ENCODE data around the gene ELP1. TPM values are rescaled to one million over a fixed set of nuclear protein-coding genes. Genes with fewer than 3 reads are reported as not detected.

ELP1 gene
- total and polyA plus RNA-seq, 7 donors, result 3.9 to 17.2 (median 11.0) TPM

DNA sequence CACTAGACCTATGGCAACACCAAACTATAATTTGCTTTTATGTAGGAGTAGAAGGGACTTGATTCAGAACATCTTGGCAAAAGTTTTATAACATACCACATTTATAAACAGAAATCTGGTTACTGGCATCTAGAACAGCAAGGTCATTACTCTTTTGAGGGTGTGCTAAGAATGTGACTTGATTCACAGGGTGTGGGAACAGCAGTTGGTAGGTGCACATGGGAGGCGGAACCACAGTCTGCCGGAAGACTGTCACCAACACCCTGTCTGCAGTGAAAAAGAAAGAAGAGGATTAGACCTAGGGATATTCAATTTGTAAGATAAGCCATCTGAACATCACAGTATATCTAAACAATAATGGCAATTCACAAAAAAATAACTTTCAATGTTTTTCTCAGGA lies 23.0 kb downstream of the ELP1 start:
- intact Hi-C loops (cut with DNase I), result no loop called here
- 98% methylated on average over 2 of the region's 2 CpGs for WGBS, 2 donors
- Histone ChIP-seq H3K27ac (no peak overlapping the region), H3K27me3 (no peaks in the 10 kb centered on the region), H3K36me3 (peaks cover 7 to 100% (median 42%) of the 10 kb centered on the region in 4 donors), H3K9me3 (no peaks in the 10 kb centered on the region), H3K4me1 (no peaks in the 10 kb centered on the region), H3K4me3 (no peak overlapping the region)
- TF ChIP-seq POLR2AphosphoS5 (IDR thresholded peaks at IDR 0.05), result no peak
- TF ChIP-seq EP300 (IDR thresholded peaks at IDR 0.05), result no peak
- TF ChIP-seq, protein P1, sequence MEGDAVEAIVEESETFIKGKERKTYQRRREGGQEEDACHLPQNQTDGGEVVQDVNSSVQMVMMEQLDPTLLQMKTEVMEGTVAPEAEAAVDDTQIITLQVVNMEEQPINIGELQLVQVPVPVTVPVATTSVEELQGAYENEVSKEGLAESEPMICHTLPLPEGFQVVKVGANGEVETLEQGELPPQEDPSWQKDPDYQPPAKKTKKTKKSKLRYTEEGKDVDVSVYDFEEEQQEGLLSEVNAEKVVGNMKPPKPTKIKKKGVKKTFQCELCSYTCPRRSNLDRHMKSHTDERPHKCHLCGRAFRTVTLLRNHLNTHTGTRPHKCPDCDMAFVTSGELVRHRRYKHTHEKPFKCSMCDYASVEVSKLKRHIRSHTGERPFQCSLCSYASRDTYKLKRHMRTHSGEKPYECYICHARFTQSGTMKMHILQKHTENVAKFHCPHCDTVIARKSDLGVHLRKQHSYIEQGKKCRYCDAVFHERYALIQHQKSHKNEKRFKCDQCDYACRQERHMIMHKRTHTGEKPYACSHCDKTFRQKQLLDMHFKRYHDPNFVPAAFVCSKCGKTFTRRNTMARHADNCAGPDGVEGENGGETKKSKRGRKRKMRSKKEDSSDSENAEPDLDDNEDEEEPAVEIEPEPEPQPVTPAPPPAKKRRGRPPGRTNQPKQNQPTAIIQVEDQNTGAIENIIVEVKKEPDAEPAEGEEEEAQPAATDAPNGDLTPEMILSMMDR (IDR thresholded peaks at IDR 0.05), result no peak
- no peak for TF ChIP-seq POLR2A (IDR thresholded peaks at IDR 0.05)
- DNase-seq, result no peak

DNA sequence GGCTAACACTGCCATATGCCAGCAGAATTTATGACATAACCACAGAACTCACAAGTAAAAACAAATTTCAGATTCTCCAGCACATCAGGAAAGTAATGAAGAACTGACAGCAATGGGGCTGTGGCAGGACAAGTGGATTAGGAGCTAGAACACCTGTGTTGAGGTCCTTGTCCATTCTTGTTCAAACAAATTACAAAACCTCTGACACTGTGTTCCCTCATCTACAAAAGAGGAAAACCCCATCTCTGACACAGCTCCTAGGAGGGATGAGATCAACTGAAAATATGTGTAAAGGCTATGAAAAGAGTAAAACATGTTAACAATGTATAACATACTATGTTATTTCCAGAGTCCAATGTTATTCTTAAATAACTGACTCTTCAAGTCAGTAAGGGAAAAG lies 23.5 kb downstream of the ELP1 start:
- H3K27me3 ChIP-seq, result no peaks in the 10 kb centered on the region
- TF ChIP-seq POLR2A (IDR thresholded peaks at IDR 0.05) (no peak), POLR2AphosphoS5 (IDR thresholded peaks at IDR 0.05) (no peak), EP300 (IDR thresholded peaks at IDR 0.05) (no peak)
- TF ChIP-seq, protein P1 (IDR thresholded peaks at IDR 0.05), result no peak
- no peak overlapping the region for H3K4me3 ChIP-seq
- no peaks in the 10 kb centered on the region for H3K4me1 ChIP-seq
- no peaks in the 10 kb centered on the region for H3K9me3 ChIP-seq
- no peak for DNase-seq
- H3K36me3 ChIP-seq, result peaks cover 6 to 100% (median 41%) of the 10 kb centered on the region in 4 donors
- intact Hi-C loops (cut with DNase I), result no loop called here
- no peak overlapping the region for H3K27ac ChIP-seq

DNA sequence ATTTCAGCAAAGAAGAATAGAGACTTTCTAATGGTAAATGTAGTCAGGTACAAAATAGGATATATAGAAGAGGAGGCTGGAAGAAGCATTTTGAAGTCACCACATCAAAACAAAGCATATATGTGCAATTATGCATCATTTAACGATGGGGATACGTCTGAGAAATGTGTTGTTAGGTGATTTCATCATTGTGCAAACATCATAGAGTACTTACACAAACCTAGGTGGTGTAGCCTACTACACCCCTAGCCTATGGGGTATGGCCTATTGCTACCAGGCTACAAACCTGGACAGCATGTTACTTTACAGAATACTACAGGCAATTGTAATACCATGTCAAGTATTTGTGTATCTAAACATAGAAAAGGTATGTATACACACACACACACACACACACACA lies 28.4 kb downstream of the ELP1 start:
- H3K27ac ChIP-seq, result no peak overlapping the region
- no peaks in the 10 kb centered on the region for H3K4me1 ChIP-seq
- TF ChIP-seq, protein P1 (IDR thresholded peaks at IDR 0.05), result no peak
- TF ChIP-seq POLR2A (IDR thresholded peaks at IDR 0.05), result no peak
- TF ChIP-seq POLR2AphosphoS5 (IDR thresholded peaks at IDR 0.05), result no peak
- TF ChIP-seq EP300 (IDR thresholded peaks at IDR 0.05), result no peak
- no peaks in the 10 kb centered on the region for H3K27me3 ChIP-seq
- H3K4me3 ChIP-seq, result no peak overlapping the region
- peaks cover 18 to 98% (median 47%) of the 10 kb centered on the region in 4 donors for H3K36me3 ChIP-seq
- 30 to 78% methylated on average over 2 of the region's 2 CpGs for WGBS, 2 donors
- no peak for DNase-seq
- intact Hi-C loops (cut with DNase I), result no loop called here
- no peaks in the 10 kb centered on the region for H3K9me3 ChIP-seq

DNA sequence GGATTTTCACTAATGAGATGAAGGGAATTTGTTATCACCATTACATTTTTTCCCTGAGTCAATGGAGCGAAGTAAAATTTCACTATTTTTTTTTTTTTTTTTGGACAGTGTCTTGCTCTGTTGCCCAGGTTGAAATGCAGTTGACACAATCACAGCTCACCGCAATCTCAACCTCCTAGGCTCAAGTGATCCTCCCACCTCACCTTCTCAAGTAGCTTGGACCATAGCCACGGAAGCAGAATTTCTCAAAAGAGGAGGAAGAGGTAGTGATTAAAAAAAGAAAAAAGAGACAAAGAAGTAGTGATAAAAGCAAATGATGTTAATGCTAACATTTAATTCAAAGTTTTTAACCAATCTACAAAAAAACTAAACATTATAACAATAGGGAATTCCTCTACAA lies 29.8 kb downstream of the ELP1 start:
- Histone ChIP-seq H3K27me3 (no peaks in the 10 kb centered on the region), H3K36me3 (peaks cover 18 to 98% (median 50%) of the 10 kb centered on the region in 4 donors), H3K9me3 (no peaks in the 10 kb centered on the region), H3K4me3 (no peak overlapping the region), H3K27ac (no peak overlapping the region), H3K4me1 (no peaks in the 10 kb centered on the region)
- TF ChIP-seq POLR2AphosphoS5 (IDR thresholded peaks at IDR 0.05), result no peak
- TF ChIP-seq, protein P1 (IDR thresholded peaks at IDR 0.05), result no peak
- TF ChIP-seq POLR2A (IDR thresholded peaks at IDR 0.05), result no peak
- no peak for TF ChIP-seq EP300 (IDR thresholded peaks at IDR 0.05)
- WGBS, 2 donors, result 95 to 97% methylated on average over 3 of the region's 3 CpGs
- no peak for DNase-seq
- intact Hi-C loops (cut with DNase I), result no loop called here

DNA sequence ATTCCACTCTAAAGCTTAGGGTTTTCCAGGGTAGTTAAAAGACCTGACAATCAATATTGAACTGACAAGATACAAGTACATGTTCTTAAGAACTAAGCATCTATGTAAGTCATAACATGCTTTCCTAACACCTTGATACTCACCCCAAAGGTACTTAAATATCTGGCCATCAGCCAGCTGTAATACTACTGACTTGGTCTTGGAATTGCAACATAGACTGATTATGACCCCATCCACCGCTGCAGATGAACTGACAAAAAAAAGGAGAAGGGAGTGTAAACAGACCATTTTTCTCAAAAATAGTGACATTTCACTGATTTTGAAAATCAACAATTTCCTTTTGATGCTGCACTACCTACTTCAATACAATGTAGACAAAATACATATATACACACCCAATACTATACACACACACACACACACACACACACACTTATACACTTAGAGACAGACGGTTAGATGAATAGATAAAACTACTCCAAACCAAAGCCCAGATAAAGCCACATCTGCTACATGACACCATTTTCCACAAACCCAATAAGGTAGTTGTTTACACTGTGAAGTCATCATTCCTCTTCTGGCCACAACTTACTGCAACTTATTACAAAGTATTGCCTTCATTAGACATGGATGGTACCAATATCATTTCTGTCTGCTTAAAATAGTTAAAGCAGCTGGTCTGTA lies 30.4 kb downstream of the ELP1 start:
- Histone ChIP-seq H3K4me1 (no peaks in the 10 kb centered on the region), H3K27me3 (no peaks in the 10 kb centered on the region), H3K4me3 (no peak overlapping the region), H3K27ac (no peak overlapping the region), H3K36me3 (peaks cover 18 to 98% (median 49%) of the 10 kb centered on the region in 4 donors), H3K9me3 (no peaks in the 10 kb centered on the region)
- TF ChIP-seq POLR2A (IDR thresholded peaks at IDR 0.05), result no peak
- TF ChIP-seq EP300 (IDR thresholded peaks at IDR 0.05), result no peak
- no peak for TF ChIP-seq POLR2AphosphoS5 (IDR thresholded peaks at IDR 0.05)
- TF ChIP-seq, protein P1 (IDR thresholded peaks at IDR 0.05), result no peak
- WGBS, 2 donors, result 79 to 86% methylated on average over 2 of the region's 2 CpGs
- intact Hi-C loops (cut with DNase I), result no loop called here
- DNase-seq, result no peak

Data from sigmoid colon (tissue), 7 donors.